Measurements from ENCODE around the gene GNA15. TPM values are rescaled to one million over a fixed set of nuclear protein-coding genes. Genes with fewer than 3 reads are reported as not detected.

Gene GNA15
- total RNA-seq, 1 donor from 2014 or later, result 0.05 TPM

- no peak for DNase-seq (ENCODE audit: low read depth)
Observed at GRCh38 chr19:3106509-3107141, 29.2 kb upstream of the GNA15 start.

GRCh38 chr19:3107658-3108057 is 28.2 kb upstream of the GNA15 start:
- DNase-seq (ENCODE audit: low read depth), result no peak

GRCh38 chr19:3108775-3109174 is 27.1 kb upstream of the GNA15 start:
- peak; percentile 54 for DNase-seq (ENCODE audit: low read depth)

GRCh38 chr19:3109491-3109890 is 26.3 kb upstream of the GNA15 start:
- DNase-seq (ENCODE audit: low read depth), result no peak

GRCh38 chr19:3110126-3110825 is 25.6 kb upstream of the GNA15 start:
- DNase-seq (ENCODE audit: low read depth), result no peak

- no peak for DNase-seq (ENCODE audit: low read depth)
Observed at GRCh38 chr19:3111586-3112247, 24.1 kb upstream of the GNA15 start.

GRCh38 chr19:3112375-3113099 is 23.3 kb upstream of the GNA15 start:
- no peak for DNase-seq (ENCODE audit: low read depth)

GRCh38 chr19:3113100-3114017 is 22.5 kb upstream of the GNA15 start:
- no peak for DNase-seq (ENCODE audit: low read depth)

- no peak for DNase-seq (ENCODE audit: low read depth)
Observed at GRCh38 chr19:3114018-3114726, 21.7 kb upstream of the GNA15 start.

- no peak for DNase-seq (ENCODE audit: low read depth)
Observed at GRCh38 chr19:3114811-3115210, 21.0 kb upstream of the GNA15 start.

GRCh38 chr19:3115411-3115810 is 20.4 kb upstream of the GNA15 start:
- no peak for DNase-seq (ENCODE audit: low read depth)

- peak; percentile 40 for DNase-seq (ENCODE audit: low read depth)
Observed at GRCh38 chr19:3115916-3116602, 19.8 kb upstream of the GNA15 start.

- DNase-seq (ENCODE audit: low read depth), result no peak
Observed at GRCh38 chr19:3116621-3117020, 19.2 kb upstream of the GNA15 start.

GRCh38 chr19:3117716-3118115 is 18.1 kb upstream of the GNA15 start:
- no peak for DNase-seq (ENCODE audit: low read depth)

GRCh38 chr19:3118232-3119070 is 17.4 kb upstream of the GNA15 start:
- DNase-seq (ENCODE audit: low read depth), result no peak

- no peak for DNase-seq (ENCODE audit: low read depth)
Observed at GRCh38 chr19:3119071-3119595, 16.7 kb upstream of the GNA15 start.

GRCh38 chr19:3119693-3120380 is 16.0 kb upstream of the GNA15 start:
- no peak for DNase-seq (ENCODE audit: low read depth)
